SK-N-SH (cell line): ENCODE data around the gene PRB4.

Experiments used
- CTCF ChIP-seq: fragments of 200-600 bp; sonication (generic); IDR thresholded peaks from 2 replicates; pipeline ENCODE4 v1.6.1; 2017; ENCODE audit warnings: antibody characterized with exemption, mild to moderate bottlenecking, moderate library complexity
- GABPA ChIP-seq: IDR thresholded peaks from 2 replicates; pipeline ENCODE4 v1.4.0; 2012; ENCODE audit warnings: low read depth, mild to moderate bottlenecking
- MAX ChIP-seq: IDR thresholded peaks from 2 replicates; pipeline ENCODE4 v1.4.0; 2012; ENCODE audit warnings: low read depth
- MXI1 ChIP-seq: IDR thresholded peaks from 2 replicates; pipeline ENCODE4 v1.6.1; 2012; ENCODE audit warnings: mild to moderate bottlenecking, low read depth, low read length, improper control_type of control experiment
- POLR2AphosphoS5 ChIP-seq: IDR thresholded peaks from 2 replicates; pipeline ENCODE4 v1.6.1; 2012; ENCODE audit warnings: low read depth, low read length
- RAD21 ChIP-seq: IDR thresholded peaks from 2 replicates; pipeline ENCODE4 v1.6.1; 2012; ENCODE audit warnings: mild to moderate bottlenecking, low read length
- REST ChIP-seq: IDR thresholded peaks from 2 replicates; pipeline ENCODE4 v1.6.1; 2012; ENCODE audit warnings: mild to moderate bottlenecking, low read depth, low read length, moderate library complexity
- SIN3A ChIP-seq: IDR thresholded peaks from 2 replicates; pipeline ENCODE4 v1.6.1; 2012; ENCODE audit warnings: low read depth, mild to moderate bottlenecking, low read length, moderate library complexity, borderline replicate concordance
- TAF1 ChIP-seq: IDR thresholded peaks from 2 replicates; pipeline ENCODE4 v1.6.1; 2012; ENCODE audit warnings: low read depth, mild to moderate bottlenecking, low read length, moderate library complexity, borderline replicate concordance

DNA sequence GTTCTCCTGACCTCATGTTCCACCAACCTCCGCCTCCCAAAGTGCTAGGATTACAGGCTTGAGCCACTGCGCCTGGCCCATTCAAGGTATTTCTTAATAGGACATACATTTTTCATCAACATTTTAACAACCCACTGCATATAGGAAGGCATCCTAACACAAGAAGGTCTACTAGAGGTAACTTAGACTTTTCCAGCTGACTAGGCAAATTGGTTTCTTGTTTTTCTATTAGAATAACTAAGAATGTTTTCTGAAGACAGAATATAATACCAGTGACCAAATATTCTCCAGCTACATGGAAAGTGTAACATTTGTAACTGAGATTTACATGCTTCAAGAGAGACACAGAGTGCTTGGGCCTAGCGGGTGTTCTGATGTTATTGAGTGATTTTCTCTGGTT is 14.2 kb upstream of the PRB4 start:
- TF ChIP-seq REST (no peak), RAD21 (no peak), CTCF (no peak), POLR2AphosphoS5 (no peak), MXI1 (no peak), TAF1 (no peak), GABPA (no peak), MAX (no peak), SIN3A (no peak)
